Keratinocyte (primary cell): ENCODE measurements around the gene HIPK1. TPM values are rescaled to one million over a fixed set of nuclear protein-coding genes. Genes with fewer than 3 reads are reported as not detected.

ENCODE experiments used
- DNase-seq: peaks from one replicate; pipeline ENCODE4 v3.0.0-alpha.2; 2011; ENCODE audit warnings: low read depth, missing footprints, low spot score
- FAIRE-seq: peaks from 2 replicates; lab custom pipeline; 2011; peaks lifted over from hg19 to GRCh38; lab: Jason Lieb, UNC
- H2AFZ ChIP-seq: 2 replicates; pipeline ENCODE4 v1.6.0; 2012; ENCODE audit warnings: low read length, control low read depth, inconsistent platforms; ENCODE audit not compliant: control insufficient read depth
- H3K27ac ChIP-seq: 2 replicates; pipeline ENCODE4 v1.5.1; 2011; ENCODE audit warnings: low read length; ENCODE audit not compliant: control insufficient read depth, insufficient read depth
- H3K27me3 ChIP-seq: 3 replicates; pipeline ENCODE4 v1.6.0; 2011; ENCODE audit warnings: low read length; ENCODE audit not compliant: control insufficient read depth, insufficient read depth; ENCODE audit errors: extremely low read depth
- H3K36me3 ChIP-seq, 2 experiments: 2 replicates in 1 of 2; 3 replicates in 1 of 2; pipeline ENCODE4 v1.5.1; 2011; ENCODE audit warnings: low read length in 2 of 2, mild to moderate bottlenecking in 1 of 2; ENCODE audit not compliant: control insufficient read depth in 2 of 2, insufficient read depth in 2 of 2; ENCODE audit errors: extremely low read depth in 1 of 2
- H3K4me1 ChIP-seq: 3 replicates; pipeline ENCODE4 v1.5.1; 2011; ENCODE audit warnings: low read length; ENCODE audit not compliant: control insufficient read depth, insufficient read depth; ENCODE audit errors: extremely low read depth
- H3K4me2 ChIP-seq: 3 replicates; pipeline ENCODE4 v1.6.0; 2011; ENCODE audit warnings: low read depth, low read length; ENCODE audit not compliant: control insufficient read depth, insufficient read depth; ENCODE audit errors: extremely low read depth
- H3K4me3 ChIP-seq, 3 experiments: fragments of 200-600 bp in 1 of 3; sonication (generic) in 1 of 3; 2 replicates in 2 of 3; 3 replicates in 1 of 3; pipeline ENCODE4 v1.5.1; 2011 to 2016; ENCODE audit warnings: low read length in 3 of 3, mild to moderate bottlenecking in 3 of 3, control low read depth in 2 of 3, inconsistent platforms in 1 of 3, low read depth in 1 of 3, mixed read lengths in 1 of 3, mixed run types in 1 of 3, moderate library complexity in 1 of 3; ENCODE audit not compliant: control insufficient read depth in 2 of 3, insufficient read depth in 2 of 3; ENCODE audit errors: extremely low read depth in 1 of 3
- H3K79me2 ChIP-seq: 2 replicates; pipeline ENCODE4 v1.6.0; 2012; ENCODE audit warnings: low read length; ENCODE audit not compliant: control insufficient read depth, insufficient read depth
- H3K9ac ChIP-seq: 3 replicates; pipeline ENCODE4 v1.6.0; 2011; ENCODE audit warnings: low read length; ENCODE audit not compliant: control insufficient read depth, insufficient read depth; ENCODE audit errors: extremely low read depth
- H3K9me1 ChIP-seq: 3 replicates; pipeline ENCODE4 v1.6.0; 2011; ENCODE audit warnings: low read length; ENCODE audit not compliant: control insufficient read depth, insufficient read depth; ENCODE audit errors: extremely low read depth
- H3K9me3 ChIP-seq: 2 replicates; pipeline ENCODE4 v1.5.1; 2012; ENCODE audit warnings: low read depth, low read length; ENCODE audit not compliant: control insufficient read depth
- H4K20me1 ChIP-seq: 3 replicates; pipeline ENCODE4 v1.6.0; 2011; ENCODE audit warnings: low read length; ENCODE audit not compliant: control insufficient read depth, insufficient read depth; ENCODE audit errors: extremely low read depth
- EZH2 ChIP-seq: IDR thresholded peaks from one replicate; pipeline ENCODE4 v1.6.1; 2012; ENCODE audit warnings: inconsistent platforms, mild to moderate bottlenecking, low read length, moderate library complexity
- dilution Hi-C: fragments of 300-500 bp; cut with MboI; formaldehyde crosslinking; loops from one replicate; pipeline ENCODE4 v1.7.0; 2020; ENCODE audit warnings: low sequenced_read_pairs; ENCODE audit not compliant: extremely low pct_ligation_motif_present
- polyA plus RNA-seq, 5 experiments: library from polyadenylated mRNA; depleted of rRNA in 3 of 5; stranded (reverse) in 3 of 5; stranded (forward) in 1 of 5; unstranded in 1 of 5; fragments of >200 nt; gene quantifications; 1 replicate in 1 of 5; 2 replicates in 3 of 5; 3 replicates in 1 of 5; pipeline versions ENCODE4 v1.2.1 to v1.2.3, GENCODE V29; 2011 to 2012; ENCODE audit warnings: missing spikeins in 2 of 5, low read depth in 1 of 5, low replicate concordance in 1 of 5
- TF ChIP-seq, protein P1 (sequence below), 3 experiments: IDR thresholded peaks in 1 of 3; conservative IDR thresholded peaks in 1 of 3; optimal IDR thresholded peaks in 1 of 3; 2 replicates in 2 of 3; 3 replicates in 1 of 3; pipeline versions ENCODE3 to v1.5.1; 2011; ENCODE audit warnings: low read length in 3 of 3, mild to moderate bottlenecking in 3 of 3, moderate library complexity in 2 of 3, control low read depth in 1 of 3, inconsistent platforms in 1 of 3; ENCODE audit not compliant: insufficient read depth in 2 of 3; ENCODE audit errors: extremely low read depth in 1 of 3

Gene HIPK1
- polyA plus RNA-seq, 1 donor (not counting 4 experiments of a cell fraction or from before 2014, with no cell fraction given), result 19.9 TPM

DNA sequence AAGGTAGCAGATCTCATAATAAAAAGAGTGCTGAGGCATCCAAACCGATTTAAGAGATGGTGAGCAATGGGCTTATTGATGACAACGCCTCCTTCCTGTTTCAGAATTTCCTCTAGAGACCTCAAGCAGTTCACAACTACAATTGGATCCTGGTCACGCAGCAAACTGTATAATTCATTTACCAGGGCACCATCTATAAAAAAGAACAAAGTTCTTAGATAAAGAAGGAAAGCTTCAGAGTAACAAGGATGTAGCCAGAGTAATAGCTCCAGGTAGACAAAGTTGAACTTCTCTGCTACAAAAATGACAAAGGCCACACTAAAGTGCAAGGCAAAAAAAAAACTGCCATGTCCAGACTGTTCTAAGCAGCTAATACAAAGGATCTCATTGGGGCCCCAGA is 27.9 kb upstream of the HIPK1 start:
- Histone ChIP-seq H3K9ac (no peak overlapping the region), H3K79me2 (peaks cover 16% of the 10 kb centered on the region), H3K9me1 (no peaks in the 10 kb centered on the region), H3K4me2 (no peak overlapping the region), H4K20me1 (no peaks in the 10 kb centered on the region), H3K36me3 (peaks cover 8 to 17% of the 10 kb centered on the region in 2 experiments), H3K27me3 (no peaks in the 10 kb centered on the region), H3K4me3 (no peak overlapping the region), H2AFZ (no peak overlapping the region), H3K9me3 (no peaks in the 10 kb centered on the region), H3K4me1 (peaks cover 14% of the 10 kb centered on the region), H3K27ac (no peak overlapping the region)
- FAIRE-seq, result no peak
- no peak for DNase-seq
- TF ChIP-seq, protein P1, sequence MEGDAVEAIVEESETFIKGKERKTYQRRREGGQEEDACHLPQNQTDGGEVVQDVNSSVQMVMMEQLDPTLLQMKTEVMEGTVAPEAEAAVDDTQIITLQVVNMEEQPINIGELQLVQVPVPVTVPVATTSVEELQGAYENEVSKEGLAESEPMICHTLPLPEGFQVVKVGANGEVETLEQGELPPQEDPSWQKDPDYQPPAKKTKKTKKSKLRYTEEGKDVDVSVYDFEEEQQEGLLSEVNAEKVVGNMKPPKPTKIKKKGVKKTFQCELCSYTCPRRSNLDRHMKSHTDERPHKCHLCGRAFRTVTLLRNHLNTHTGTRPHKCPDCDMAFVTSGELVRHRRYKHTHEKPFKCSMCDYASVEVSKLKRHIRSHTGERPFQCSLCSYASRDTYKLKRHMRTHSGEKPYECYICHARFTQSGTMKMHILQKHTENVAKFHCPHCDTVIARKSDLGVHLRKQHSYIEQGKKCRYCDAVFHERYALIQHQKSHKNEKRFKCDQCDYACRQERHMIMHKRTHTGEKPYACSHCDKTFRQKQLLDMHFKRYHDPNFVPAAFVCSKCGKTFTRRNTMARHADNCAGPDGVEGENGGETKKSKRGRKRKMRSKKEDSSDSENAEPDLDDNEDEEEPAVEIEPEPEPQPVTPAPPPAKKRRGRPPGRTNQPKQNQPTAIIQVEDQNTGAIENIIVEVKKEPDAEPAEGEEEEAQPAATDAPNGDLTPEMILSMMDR (optimal IDR thresholded peaks at IDR 0.05 in 1 of 3, IDR thresholded peaks at IDR 0.05 in 1 of 3, conservative IDR thresholded peaks at IDR 0.05 in 1 of 3; ENCODE audit: extremely low read depth in 1 of 3, insufficient read depth in 2 of 3, low read length in 3 of 3), result no peak
- TF ChIP-seq EZH2, result no peak
- dilution Hi-C loops, result no loop called here

DNA sequence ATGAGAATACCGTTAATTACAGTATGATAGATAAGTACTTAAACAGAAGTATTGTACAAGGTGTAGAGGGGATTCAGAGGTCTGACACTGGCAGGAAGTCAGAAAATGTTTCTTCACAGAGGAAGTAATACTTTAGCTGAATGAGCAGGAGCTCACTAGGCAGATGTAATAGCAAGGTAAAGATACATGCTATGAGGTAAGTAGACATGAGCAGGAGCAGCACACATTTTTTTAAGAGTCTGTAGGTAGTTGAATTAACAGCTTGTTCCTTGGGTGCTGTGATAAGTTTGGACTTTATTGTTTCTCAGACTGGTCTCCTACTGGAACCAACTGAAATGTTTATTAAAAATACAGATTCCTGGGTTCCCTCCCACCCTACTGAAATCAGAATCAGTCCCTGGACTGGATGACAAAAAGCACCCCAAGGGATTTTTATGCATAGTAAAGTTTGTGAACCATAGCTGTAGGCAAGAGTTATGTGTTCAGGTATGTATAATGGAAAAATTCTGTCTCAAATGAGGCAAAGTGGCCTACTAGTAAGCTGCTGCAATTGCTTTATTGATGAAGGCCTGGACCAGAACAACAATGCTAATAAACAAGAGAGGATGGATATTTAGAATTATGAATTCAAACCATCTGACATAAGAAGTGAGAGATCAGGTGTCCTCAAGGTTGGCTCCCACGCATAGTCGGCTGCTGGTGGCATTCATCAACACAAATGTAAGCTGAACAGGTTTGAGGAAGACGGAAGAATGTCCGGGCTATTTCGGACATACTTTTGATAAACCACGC is 25.4 kb upstream of the HIPK1 start:
- H3K27me3 ChIP-seq, result no peaks in the 10 kb centered on the region
- H3K36me3 ChIP-seq, result peaks cover 4 to 12% of the 10 kb centered on the region in 2 experiments
- DNase-seq (no peak), FAIRE-seq (no peak)
- H3K79me2 ChIP-seq, result peaks cover 16% of the 10 kb centered on the region
- TF ChIP-seq, protein P1 (optimal IDR thresholded peaks at IDR 0.05 in 1 of 3, IDR thresholded peaks at IDR 0.05 in 1 of 3, conservative IDR thresholded peaks at IDR 0.05 in 1 of 3; ENCODE audit: extremely low read depth in 1 of 3, insufficient read depth in 2 of 3, low read length in 3 of 3), result no peak
- no peak for TF ChIP-seq EZH2
- H3K4me2 ChIP-seq, result peak overlapping the region; percentile 89
- peak overlapping the region; percentile 92 for H2AFZ ChIP-seq
- H3K4me3 ChIP-seq, result peak overlapping the region; percentile 66 to 84 (median 67)
- H3K9ac ChIP-seq, result peak overlapping the region; percentile 82
- no peaks in the 10 kb centered on the region for H3K9me3 ChIP-seq
- no peaks in the 10 kb centered on the region for H4K20me1 ChIP-seq
- no peaks in the 10 kb centered on the region for H3K9me1 ChIP-seq
- dilution Hi-C loops, result no loop called here
- H3K27ac ChIP-seq, result peak overlapping the region; percentile 86
- peaks cover 14% of the 10 kb centered on the region for H3K4me1 ChIP-seq
